Fibroblast of skin of left quadriceps (primary cell): ENCODE data around the gene ZBTB40.

Experiments
- DNase-seq, 2 experiments: peaks; one replicate each; pipeline ENCODE4 v3.0.0-alpha.2; 2013; ENCODE audit warnings: low read depth in 2 of 2

Gene ZBTB40

DNA sequence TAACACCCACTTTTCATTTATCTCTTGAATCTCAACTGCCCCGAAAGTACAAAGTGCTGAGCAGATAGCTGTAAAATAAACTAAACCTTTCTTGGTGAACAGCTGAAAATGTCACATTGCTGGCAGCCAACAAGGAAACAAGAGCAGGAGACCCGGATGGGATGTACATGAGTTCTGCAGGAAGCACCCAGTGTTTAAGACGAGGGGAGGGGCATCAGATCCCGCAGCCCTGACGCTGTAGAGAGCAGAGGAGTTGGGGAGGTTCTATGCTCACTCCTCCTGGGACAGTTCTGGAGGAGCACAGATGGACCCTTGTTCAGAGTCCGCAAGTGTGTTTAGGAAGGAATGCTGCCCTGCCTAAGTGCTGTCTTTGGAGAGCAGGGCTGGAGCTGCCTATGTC is 79.6 kb downstream of the ZBTB40 start:
- no peak for DNase-seq

DNA sequence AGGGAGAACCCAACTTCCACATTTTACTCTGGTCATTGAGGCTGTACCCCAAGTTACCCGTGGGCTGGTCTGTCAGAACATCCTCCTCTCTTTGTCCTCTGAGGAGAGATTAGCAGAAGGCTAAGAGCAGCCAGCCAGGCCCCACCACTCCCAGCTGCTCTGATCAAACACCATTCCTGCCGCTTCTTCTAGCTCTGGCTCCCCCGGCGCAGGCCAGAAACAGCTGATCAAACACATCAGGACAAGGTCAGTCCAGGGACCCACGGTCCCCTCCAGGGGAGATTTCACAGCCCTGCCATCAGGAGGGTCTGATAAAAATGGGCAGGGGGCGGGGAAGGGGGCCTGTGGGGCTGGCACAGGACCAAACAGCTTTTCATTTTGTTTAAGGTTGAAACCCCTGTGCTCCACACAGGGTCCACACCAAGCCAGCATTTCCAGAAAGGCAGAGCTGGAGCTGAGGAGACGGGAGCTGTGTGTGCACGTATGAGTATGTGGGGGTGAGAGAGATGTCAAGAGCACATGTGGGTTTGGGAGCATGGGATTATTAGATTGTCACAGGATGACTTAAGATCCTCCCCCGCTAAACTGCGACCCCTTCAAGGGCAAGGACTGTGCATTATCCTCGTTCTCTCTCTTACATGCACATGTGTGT is 81.7 kb downstream of the ZBTB40 start:
- no peak for DNase-seq

GRCh38 chr1:22534951-22535350 is 83.3 kb downstream of the ZBTB40 start:
- DNase-seq: no peak

- DNase-seq: no peak
These were observed 83.7 kb downstream of the ZBTB40 start for GRCh38 chr1:22535399-22535798.

- no peak for DNase-seq
These were observed 84.9 kb downstream of the ZBTB40 start for GRCh38 chr1:22536506-22536905.

GRCh38 chr1:22537441-22538139 is 85.9 kb downstream of the ZBTB40 start:
- no peak for DNase-seq

DNA sequence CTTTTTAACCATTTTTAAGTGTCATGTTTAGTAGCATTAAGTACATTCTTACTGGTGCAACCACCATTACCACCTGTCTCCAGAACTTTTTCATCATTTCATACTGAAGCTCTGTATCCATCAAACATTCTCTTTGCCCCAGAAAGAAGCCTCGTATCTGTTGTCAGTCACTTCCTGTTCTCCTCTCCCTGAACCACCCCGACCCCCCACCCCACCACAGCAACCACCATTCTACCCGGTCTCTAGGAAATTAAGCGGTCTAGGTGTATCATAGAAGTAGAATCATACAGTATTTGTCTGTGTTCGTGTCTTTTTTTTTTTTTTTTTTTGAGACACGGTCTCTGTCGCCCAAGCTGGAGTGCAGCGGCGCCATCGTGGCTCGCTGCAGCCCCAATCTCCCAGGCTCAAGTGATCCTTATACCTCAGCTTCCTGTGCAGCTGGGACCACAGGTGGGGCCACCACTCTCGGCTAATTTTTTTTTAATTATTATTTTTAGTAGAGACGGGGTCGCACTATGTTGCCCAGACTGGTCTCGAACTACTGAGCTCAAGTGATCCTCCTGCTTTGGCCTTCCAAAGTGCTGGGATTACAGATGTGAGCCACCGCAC is 88.0 kb downstream of the ZBTB40 start:
- DNase-seq: no peak

DNA sequence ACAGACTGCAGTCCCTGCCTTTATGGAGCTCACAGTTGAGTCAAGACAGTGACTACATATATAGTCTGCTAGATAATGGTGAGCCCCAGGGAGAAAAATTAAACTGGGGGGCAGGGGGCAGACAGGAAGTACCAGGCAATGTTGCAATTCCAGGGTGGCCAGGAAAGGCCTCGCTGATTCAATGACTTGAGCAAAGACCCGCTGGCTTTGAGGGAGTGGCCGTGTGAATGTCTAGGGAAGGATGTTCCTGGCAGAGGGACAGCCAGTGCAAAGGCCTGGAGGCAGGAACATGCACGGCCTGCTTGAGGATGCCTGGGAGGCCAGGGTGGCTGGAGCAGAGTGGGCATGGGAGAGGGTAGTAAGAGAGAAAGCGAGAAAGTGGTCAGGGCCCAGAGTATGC is 88.7 kb downstream of the ZBTB40 start:
- no peak for DNase-seq

DNA sequence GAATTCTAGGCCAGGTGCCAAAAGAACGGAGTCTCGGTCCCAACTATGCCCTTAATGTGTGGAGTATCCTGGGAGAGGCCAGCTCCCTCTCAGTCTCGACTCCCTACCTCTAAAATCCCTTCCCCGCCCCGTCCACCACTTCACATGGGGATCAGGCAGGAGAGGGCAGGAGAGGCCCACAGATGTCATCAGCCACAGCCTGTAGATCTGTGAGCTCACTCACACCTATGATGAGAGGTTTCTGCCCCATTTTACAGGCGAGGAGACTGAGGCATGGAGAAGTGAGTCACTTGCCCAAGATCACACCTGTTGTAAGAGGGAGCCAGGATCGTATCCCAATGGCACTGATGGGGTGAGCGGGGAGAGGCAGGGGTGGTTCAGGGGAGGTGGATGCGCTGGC is 91.2 kb downstream of the ZBTB40 start:
- no peak for DNase-seq

DNA sequence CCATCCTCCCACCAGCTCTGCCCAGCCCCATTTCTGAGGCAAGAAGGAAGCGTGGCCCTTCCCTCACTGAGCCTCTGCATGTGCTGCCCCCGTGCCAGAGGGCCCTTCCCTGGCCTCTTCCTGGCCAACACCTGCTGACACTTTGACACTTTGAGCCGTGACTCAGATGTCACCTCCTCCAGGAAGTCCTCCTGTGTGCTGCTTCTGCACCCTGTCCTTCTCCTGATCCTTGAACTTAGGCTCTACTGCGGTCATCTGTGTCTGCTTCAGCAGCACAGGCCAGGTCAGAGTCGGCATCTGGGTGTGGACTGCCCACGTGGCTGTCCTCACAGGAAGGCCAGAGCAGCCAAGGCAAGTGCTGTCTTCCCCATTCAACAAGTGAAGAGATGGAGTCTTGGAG is 92.0 kb downstream of the ZBTB40 start:
- DNase-seq: no peak

- DNase-seq: no peak
These were observed 93.0 kb downstream of the ZBTB40 start for GRCh38 chr1:22544606-22545005.

- no peak for DNase-seq
These were observed 93.5 kb downstream of the ZBTB40 start for GRCh38 chr1:22545141-22545540.

- no peak for DNase-seq
These were observed 95.7 kb downstream of the ZBTB40 start for GRCh38 chr1:22547186-22547817.

- DNase-seq: no peak
These were observed 96.3 kb downstream of the ZBTB40 start for GRCh38 chr1:22547818-22548462.

- no peak for DNase-seq
These were observed 98.4 kb downstream of the ZBTB40 start for GRCh38 chr1:22550021-22550420.

- no peak for DNase-seq
These were observed 99.9 kb downstream of the ZBTB40 start for GRCh38 chr1:22551591-22551990.

DNA sequence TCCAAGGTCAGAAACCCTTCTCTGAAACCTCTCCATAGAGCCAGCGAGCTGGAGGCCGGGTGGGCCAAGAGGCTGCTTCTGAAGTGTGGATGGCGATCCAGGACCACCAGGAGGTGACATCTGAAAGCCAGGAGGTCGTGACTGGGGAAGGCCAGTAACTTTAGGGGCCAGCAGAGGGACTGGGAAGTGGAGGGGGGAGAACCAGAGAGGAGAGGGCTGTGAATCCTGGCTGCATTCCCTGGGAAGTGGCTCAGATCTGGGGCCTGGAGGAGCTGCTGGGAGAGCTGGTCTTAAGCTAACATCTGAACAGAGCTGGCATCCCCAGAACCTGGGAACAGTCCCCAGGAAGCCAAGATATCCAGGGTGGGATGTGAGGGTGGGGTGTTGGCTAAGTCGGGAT is 100.4 kb downstream of the ZBTB40 start:
- DNase-seq: no peak

DNA sequence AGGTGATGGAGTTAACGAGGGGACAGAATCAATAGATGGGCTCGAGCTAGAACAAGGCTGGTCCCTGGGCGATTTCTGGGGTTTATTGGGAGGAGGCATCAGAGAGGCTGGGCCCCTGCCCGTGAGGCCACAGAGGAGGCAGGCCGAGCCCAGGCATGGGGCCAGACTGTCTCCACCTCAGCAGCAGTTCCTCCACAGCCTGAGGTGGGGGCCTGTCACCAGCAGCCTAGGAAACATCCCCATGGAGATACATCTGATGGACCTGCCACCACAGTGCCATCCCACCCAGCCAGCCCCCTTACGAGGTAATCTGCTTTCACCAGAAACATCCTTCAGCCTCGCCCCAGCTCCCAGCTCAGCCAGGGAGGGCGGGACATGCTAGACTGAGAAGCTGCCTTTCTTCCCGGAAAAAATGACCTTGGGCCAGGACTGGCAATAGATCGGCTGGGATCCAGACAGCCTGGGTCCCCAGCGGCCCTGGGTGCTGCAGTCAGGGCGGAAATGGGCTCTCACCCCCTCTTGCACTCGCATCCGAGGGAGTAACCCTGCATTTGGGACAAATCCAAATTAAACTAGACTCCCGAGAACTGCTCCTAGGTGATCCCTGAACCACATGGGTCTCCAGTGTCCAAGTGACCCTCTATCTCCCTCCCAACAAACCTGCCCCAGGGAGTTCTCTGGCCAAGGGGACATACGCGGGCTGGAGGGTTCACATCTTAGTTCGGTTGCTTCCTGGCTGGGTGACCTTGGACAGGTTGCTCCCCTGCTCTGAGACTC is 101.6 kb downstream of the ZBTB40 start:
- DNase-seq: no peak

DNA sequence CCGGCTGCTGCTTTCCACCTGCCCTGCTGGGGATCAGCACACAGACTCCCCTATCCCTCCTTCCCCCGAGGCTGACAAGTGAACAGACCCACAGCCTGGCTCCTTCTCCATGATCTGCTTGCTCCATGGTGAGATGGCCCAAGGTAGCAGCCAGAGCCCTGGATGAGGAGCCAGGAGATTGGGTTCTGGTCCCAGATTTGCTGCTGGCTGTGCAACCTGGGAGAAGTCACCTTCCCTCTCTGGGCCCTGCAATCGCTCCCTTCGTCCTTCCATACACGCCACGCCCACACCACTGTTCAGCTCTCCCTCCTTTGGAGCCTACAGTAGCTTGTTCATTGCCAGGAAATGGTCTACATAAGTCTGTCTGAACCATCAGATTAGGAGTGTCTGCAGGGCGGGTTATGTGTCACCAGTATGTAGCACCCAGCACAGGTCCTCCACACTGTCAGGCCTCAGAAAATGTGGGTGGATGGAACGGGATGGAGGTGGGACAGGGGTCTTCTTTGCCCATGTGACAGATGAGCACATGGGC is 102.4 kb downstream of the ZBTB40 start:
- DNase-seq: no peak

DNA sequence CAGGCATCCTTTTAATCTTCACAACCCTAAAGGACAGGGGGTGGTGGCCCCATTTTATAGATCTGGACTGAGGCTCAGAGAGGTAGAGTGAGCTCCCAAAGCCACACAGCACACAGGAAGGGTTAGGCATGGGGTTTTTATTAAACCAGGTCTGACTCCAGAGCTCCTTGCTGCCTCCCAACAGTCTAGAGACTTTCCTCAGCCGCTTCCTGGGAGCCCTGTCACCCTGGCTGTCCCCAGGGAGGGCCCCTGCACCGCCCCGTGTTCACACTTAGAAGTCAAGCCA is 103.7 kb downstream of the ZBTB40 start:
- DNase-seq: no peak

GRCh38 chr1:22556391-22557104 is 104.9 kb downstream of the ZBTB40 start:
- DNase-seq: no peak
